ENCODE measurements around the gene MFAP3. TPM values are rescaled to one million over a fixed set of nuclear protein-coding genes. Genes with fewer than 3 reads are reported as not detected.

Gene MFAP3
- total and polyA plus RNA-seq, 2 donors (not counting 3 experiments of a cell fraction or from before 2014, with no cell fraction given), result 19.5 to 35.3 TPM

GRCh38 chr5:154093142-154093532 lies 54.4 kb downstream of the MFAP3 start:
- FAIRE-seq (no peak), DNase-seq (ENCODE audit: low read depth, low spot score) (no peak)
- intact Hi-C loops (cut with micrococcal nuclease) (no loop called here), dilution Hi-C loops (cut with MboI; ENCODE audit: extremely low pct_ligation_motif_present, low sequenced_read_pairs) (no loop called here)
- Histone ChIP-seq H3K4me1 (ENCODE audit: control insufficient read depth, extremely low read depth, insufficient read depth, low read length) (no peaks in the 10 kb centered on the region), H3K4me2 (ENCODE audit: insufficient read depth, low read length) (no peak overlapping the region), H3K9ac (replicated peaks; ENCODE audit: extremely low read depth, insufficient read depth, low read length) (no peak overlapping the region), H3K79me2 (ENCODE audit: control insufficient read depth, insufficient read depth, low read length) (no peaks in the 10 kb centered on the region), H3K36me3 (ENCODE audit: control insufficient read depth in 2 of 2, extremely low read depth in 1 of 2, insufficient read depth in 2 of 2, low read length in 2 of 2) (no peaks in the 10 kb centered on the region), H3K9me3 (replicated peaks; ENCODE audit: control insufficient read depth, insufficient read depth, low read length) (no peaks in the 10 kb centered on the region), H3K27me3 (ENCODE audit: control insufficient read depth in 2 of 2, insufficient read depth in 2 of 2, low read length in 2 of 2) (peaks cover 4 to 9% of the 10 kb centered on the region in 2 experiments), H3K4me3 (replicated peaks in 1 of 3; ENCODE audit: insufficient read depth in 1 of 3, low read depth in 1 of 3, low read length in 3 of 3) (no peak overlapping the region), H3K9me1 (replicated peaks; ENCODE audit: control insufficient read depth, extremely low read depth, insufficient read depth, low read length) (no peaks in the 10 kb centered on the region), H4K20me1 (replicated peaks; ENCODE audit: control insufficient read depth, extremely low read depth, insufficient read depth, low read length) (no peaks in the 10 kb centered on the region), H2AFZ (ENCODE audit: low read depth, low read length) (no peak overlapping the region), H3K27ac (ENCODE audit: insufficient read depth, low read depth, low read length) (no peak overlapping the region)
- ChIA-PET POLR2A (no interaction called here), CTCF (interaction anchor here (1.0 kb wide), 1 partner anchor 21 kb away, joined by 3 read pairs; no protein-coding TSS in a partner anchor)
- TF ChIP-seq POLR2A (IDR thresholded peaks at IDR 0.05; ENCODE audit: low read depth, low read length), result no peak
- no peak for TF ChIP-seq JUN (IDR thresholded peaks at IDR 0.05; ENCODE audit: borderline replicate concordance, insufficient read depth, insufficient read length, low read depth)
- TF ChIP-seq MYC (IDR thresholded peaks at IDR 0.05; ENCODE audit: low read depth, low read length), result no peak
- TF ChIP-seq GATA2 (IDR thresholded peaks at IDR 0.05; ENCODE audit: insufficient read depth, insufficient read length, low read depth, low read length), result no peak
- TF ChIP-seq POLR2AphosphoS5 (IDR thresholded peaks at IDR 0.05; ENCODE audit: insufficient read depth, low read depth, low read length), result no peak
- TF ChIP-seq, protein P1, sequence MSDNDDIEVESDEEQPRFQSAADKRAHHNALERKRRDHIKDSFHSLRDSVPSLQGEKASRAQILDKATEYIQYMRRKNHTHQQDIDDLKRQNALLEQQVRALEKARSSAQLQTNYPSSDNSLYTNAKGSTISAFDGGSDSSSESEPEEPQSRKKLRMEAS (IDR thresholded peaks at IDR 0.05; ENCODE audit: insufficient read depth, insufficient read length), result no peak
- no peak for TF ChIP-seq EZH2 (IDR thresholded peaks at IDR 0.05; ENCODE audit: borderline replicate concordance, low read depth, low read length, severe bottlenecking)
- no peak for TF ChIP-seq FOS (IDR thresholded peaks at IDR 0.05; ENCODE audit: borderline replicate concordance, insufficient read depth, low read length)
- no peak for TF ChIP-seq CTCF (IDR thresholded peaks at IDR 0.05; ENCODE audit: extremely low read depth in 1 of 2, insufficient read depth in 1 of 2, low read depth in 1 of 2, low read length in 2 of 2)
- BruUV-seq (replicated peaks), result no TSS peak
